GM12878 (cell line): ENCODE measurements around the gene WSCD2.

Source experiments
- EZH2 ChIP-seq: IDR thresholded peaks from 2 replicates; pipeline ENCODE4 v1.6.1; 2012; ENCODE audit warnings: low read depth, mild to moderate bottlenecking, control low read depth, inconsistent platforms, low read length, borderline replicate concordance; ENCODE audit not compliant: control insufficient read depth
- POLR2A ChIP-seq: IDR thresholded peaks from 2 replicates; pipeline ENCODE4 v1.6.1; 2011; ENCODE audit warnings: low read depth, mild to moderate bottlenecking, low read length
- POLR2AphosphoS5 ChIP-seq: IDR thresholded peaks from 2 replicates; pipeline ENCODE4 v1.6.1; 2011; ENCODE audit warnings: mild to moderate bottlenecking, low read length, inconsistent platforms
- SP1 ChIP-seq: IDR thresholded peaks from one replicate; pipeline ENCODE4 v1.6.1; 2011; ENCODE audit warnings: low read depth, low read length
- STAT3 ChIP-seq: IDR thresholded peaks from 2 replicates; pipeline ENCODE4 v1.6.1; 2011; ENCODE audit warnings: low read depth, low read length, improper control_type of control experiment
- TAF1 ChIP-seq: IDR thresholded peaks from 2 replicates; pipeline ENCODE4 v1.6.1; 2011; ENCODE audit warnings: mild to moderate bottlenecking, low read depth, low read length, borderline replicate concordance
- ZNF274 ChIP-seq: IDR thresholded peaks from one replicate; pipeline ENCODE4 v1.8.0; 2011; ENCODE audit not compliant: insufficient read length, insufficient read depth
- TF ChIP-seq, protein P1 (sequence below): fragments of 450-650 bp; IDR thresholded peaks from 2 replicates; pipeline ENCODE4 v1.6.1; 2017; ENCODE audit warnings: mild to moderate bottlenecking
- TF ChIP-seq, protein P2 (sequence below), 3 experiments: IDR thresholded peaks in 2 of 3; conservative IDR thresholded peaks in 1 of 3; 2 replicates each; pipeline ENCODE4 v1.5.1; 2011; ENCODE audit warnings: low read depth in 3 of 3, low read length in 3 of 3, mild to moderate bottlenecking in 3 of 3, control low read depth in 2 of 3, moderate library complexity in 2 of 3, inconsistent platforms in 1 of 3, mixed read lengths in 1 of 3; ENCODE audit not compliant: control insufficient read depth in 2 of 3, insufficient read depth in 1 of 3; ENCODE audit errors: extremely low read depth in 1 of 3
- TF ChIP-seq, protein P3 (sequence below): fragments of 450-650 bp; formaldehyde crosslinking; IDR thresholded peaks from 2 replicates; pipeline ENCODE4 v1.4.0; 2022; ENCODE audit warnings: mild to moderate bottlenecking, moderate library complexity
- TF ChIP-seq, protein P4 (sequence below): fragments of 450-650 bp; IDR thresholded peaks from 2 replicates; pipeline ENCODE4 v1.6.1; 2017; ENCODE audit warnings: antibody characterized with exemption, mild to moderate bottlenecking, moderate library complexity

DNA sequence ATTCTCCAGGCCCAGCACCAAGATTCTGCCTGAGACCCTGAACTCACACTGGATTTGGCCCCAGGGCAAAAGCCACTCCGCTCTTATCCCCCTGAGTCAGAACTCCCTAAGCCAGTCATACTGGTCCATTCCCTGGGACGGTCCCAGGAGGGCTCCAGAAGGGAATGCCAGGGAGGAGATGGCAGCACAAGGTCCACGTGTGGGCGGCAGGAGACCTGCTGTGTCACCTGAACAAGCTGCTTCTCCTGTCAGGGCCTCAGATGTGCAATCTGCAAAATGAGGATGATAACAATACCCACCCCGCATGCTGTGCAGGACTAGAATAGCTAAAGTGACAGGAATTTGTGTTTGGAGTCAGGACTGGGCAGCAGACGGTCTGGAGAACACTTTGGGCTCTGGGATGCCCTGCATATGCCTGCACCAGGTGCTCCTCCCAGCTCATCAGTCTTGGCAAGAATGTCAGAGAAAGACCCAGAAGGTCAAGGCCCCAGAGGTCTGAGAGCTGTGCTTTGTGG is 169.7 kb downstream of the WSCD2 start:
- TF ChIP-seq, protein P1, sequence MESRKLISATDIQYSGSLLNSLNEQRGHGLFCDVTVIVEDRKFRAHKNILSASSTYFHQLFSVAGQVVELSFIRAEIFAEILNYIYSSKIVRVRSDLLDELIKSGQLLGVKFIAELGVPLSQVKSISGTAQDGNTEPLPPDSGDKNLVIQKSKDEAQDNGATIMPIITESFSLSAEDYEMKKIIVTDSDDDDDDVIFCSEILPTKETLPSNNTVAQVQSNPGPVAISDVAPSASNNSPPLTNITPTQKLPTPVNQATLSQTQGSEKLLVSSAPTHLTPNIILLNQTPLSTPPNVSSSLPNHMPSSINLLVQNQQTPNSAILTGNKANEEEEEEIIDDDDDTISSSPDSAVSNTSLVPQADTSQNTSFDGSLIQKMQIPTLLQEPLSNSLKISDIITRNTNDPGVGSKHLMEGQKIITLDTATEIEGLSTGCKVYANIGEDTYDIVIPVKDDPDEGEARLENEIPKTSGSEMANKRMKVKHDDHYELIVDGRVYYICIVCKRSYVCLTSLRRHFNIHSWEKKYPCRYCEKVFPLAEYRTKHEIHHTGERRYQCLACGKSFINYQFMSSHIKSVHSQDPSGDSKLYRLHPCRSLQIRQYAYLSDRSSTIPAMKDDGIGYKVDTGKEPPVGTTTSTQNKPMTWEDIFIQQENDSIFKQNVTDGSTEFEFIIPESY = no peak
- TF ChIP-seq ZNF274 = no peak
- no peak for TF ChIP-seq EZH2
- TF ChIP-seq POLR2A = no peak
- TF ChIP-seq TAF1 = no peak
- no peak for TF ChIP-seq STAT3
- TF ChIP-seq, protein P2, sequence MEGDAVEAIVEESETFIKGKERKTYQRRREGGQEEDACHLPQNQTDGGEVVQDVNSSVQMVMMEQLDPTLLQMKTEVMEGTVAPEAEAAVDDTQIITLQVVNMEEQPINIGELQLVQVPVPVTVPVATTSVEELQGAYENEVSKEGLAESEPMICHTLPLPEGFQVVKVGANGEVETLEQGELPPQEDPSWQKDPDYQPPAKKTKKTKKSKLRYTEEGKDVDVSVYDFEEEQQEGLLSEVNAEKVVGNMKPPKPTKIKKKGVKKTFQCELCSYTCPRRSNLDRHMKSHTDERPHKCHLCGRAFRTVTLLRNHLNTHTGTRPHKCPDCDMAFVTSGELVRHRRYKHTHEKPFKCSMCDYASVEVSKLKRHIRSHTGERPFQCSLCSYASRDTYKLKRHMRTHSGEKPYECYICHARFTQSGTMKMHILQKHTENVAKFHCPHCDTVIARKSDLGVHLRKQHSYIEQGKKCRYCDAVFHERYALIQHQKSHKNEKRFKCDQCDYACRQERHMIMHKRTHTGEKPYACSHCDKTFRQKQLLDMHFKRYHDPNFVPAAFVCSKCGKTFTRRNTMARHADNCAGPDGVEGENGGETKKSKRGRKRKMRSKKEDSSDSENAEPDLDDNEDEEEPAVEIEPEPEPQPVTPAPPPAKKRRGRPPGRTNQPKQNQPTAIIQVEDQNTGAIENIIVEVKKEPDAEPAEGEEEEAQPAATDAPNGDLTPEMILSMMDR (IDR thresholded peaks at IDR 0.05 in 2 of 3, conservative IDR thresholded peaks at IDR 0.05 in 1 of 3; ENCODE audit: control insufficient read depth in 2 of 3, extremely low read depth in 1 of 3, insufficient read depth in 1 of 3, low read depth in 3 of 3, low read length in 3 of 3) = no peak
- TF ChIP-seq, protein P3, sequence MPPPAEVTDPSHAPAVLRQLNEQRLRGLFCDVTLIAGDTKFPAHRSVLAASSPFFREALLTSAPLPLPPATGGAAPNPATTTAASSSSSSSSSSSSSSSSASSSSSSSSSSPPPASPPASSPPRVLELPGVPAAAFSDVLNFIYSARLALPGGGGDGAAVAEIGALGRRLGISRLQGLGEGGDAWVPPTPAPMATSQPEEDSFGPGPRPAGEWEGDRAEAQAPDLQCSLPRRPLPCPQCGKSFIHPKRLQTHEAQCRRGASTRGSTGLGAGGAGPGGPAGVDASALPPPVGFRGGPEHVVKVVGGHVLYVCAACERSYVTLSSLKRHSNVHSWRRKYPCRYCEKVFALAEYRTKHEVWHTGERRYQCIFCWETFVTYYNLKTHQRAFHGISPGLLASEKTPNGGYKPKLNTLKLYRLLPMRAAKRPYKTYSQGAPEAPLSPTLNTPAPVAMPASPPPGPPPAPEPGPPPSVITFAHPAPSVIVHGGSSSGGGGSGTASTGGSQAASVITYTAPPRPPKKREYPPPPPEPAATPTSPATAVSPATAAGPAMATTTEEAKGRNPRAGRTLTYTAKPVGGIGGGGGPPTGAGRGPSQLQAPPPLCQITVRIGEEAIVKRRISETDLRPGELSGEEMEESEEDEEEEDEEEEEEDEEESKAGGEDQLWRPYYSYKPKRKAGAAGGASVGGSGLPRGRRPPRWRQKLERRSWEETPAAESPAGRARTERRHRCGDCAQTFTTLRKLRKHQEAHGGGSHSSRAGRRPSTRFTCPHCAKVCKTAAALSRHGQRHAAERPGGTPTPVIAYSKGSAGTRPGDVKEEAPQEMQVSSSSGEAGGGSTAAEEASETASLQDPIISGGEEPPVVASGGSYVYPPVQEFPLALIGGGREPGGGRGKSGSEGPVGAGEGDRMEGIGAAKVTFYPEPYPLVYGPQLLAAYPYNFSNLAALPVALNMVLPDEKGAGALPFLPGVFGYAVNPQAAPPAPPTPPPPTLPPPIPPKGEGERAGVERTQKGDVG (CRISPR knock-in tag) = no peak
- TF ChIP-seq, protein P4, sequence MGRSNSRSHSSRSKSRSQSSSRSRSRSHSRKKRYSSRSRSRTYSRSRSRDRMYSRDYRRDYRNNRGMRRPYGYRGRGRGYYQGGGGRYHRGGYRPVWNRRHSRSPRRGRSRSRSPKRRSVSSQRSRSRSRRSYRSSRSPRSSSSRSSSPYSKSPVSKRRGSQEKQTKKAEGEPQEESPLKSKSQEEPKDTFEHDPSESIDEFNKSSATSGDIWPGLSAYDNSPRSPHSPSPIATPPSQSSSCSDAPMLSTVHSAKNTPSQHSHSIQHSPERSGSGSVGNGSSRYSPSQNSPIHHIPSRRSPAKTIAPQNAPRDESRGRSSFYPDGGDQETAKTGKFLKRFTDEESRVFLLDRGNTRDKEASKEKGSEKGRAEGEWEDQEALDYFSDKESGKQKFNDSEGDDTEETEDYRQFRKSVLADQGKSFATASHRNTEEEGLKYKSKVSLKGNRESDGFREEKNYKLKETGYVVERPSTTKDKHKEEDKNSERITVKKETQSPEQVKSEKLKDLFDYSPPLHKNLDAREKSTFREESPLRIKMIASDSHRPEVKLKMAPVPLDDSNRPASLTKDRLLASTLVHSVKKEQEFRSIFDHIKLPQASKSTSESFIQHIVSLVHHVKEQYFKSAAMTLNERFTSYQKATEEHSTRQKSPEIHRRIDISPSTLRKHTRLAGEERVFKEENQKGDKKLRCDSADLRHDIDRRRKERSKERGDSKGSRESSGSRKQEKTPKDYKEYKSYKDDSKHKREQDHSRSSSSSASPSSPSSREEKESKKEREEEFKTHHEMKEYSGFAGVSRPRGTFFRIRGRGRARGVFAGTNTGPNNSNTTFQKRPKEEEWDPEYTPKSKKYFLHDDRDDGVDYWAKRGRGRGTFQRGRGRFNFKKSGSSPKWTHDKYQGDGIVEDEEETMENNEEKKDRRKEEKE = no peak
- TF ChIP-seq SP1 = no peak
- TF ChIP-seq POLR2AphosphoS5 = no peak
